ENCODE data around the gene MNT.

MNT gene

DNA sequence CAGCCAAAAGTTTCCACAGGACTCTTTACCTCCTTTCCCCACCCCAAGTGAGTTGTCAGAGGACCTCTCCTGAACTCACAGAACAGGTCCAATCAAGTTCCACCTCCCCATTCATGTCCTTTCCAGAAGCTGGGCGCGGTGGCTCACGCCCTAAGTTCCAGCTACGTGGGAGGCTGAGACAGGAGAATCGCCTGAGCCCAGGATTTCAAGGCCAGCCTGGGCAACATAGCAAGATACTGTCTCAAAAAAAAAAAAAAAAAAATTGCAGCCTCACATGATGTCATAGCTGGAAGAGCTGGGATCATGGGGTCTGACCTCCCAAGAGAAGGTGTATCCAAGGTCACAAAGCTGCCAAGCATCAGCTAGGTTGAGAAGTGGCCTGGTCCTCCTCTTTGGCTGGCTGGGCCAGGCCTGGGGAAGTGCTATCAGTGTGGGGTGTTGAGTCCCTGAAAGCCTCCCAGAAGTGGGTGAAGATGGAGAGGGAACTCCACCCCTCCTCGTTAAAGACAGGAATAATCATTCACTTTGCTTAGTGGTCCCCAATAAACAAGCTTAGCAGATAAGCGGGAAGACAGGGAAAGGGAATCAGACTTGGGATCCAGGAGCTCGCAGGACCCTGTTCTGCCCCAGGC lies 5.5 kb upstream of the MNT start:
- Mint-ChIP-seq H3K9me3 (no peaks in the 10 kb centered on the region), H3K27me3 (ENCODE audit: low read depth) (peaks cover 4% of the 10 kb centered on the region), H3K36me3 (ENCODE audit: low read depth) (peaks cover 8% of the 10 kb centered on the region), H3K4me3 (no peak overlapping the region), H3K27ac (peak overlapping the region; percentile 29 to 85 (median 30)), H3K4me1 (peaks cover 19% of the 10 kb centered on the region)
- TF ChIP-seq, protein P1, sequence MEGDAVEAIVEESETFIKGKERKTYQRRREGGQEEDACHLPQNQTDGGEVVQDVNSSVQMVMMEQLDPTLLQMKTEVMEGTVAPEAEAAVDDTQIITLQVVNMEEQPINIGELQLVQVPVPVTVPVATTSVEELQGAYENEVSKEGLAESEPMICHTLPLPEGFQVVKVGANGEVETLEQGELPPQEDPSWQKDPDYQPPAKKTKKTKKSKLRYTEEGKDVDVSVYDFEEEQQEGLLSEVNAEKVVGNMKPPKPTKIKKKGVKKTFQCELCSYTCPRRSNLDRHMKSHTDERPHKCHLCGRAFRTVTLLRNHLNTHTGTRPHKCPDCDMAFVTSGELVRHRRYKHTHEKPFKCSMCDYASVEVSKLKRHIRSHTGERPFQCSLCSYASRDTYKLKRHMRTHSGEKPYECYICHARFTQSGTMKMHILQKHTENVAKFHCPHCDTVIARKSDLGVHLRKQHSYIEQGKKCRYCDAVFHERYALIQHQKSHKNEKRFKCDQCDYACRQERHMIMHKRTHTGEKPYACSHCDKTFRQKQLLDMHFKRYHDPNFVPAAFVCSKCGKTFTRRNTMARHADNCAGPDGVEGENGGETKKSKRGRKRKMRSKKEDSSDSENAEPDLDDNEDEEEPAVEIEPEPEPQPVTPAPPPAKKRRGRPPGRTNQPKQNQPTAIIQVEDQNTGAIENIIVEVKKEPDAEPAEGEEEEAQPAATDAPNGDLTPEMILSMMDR (IDR thresholded peaks at IDR 0.05; ENCODE audit: unreplicated experiment in 3 of 3): no peak

DNA sequence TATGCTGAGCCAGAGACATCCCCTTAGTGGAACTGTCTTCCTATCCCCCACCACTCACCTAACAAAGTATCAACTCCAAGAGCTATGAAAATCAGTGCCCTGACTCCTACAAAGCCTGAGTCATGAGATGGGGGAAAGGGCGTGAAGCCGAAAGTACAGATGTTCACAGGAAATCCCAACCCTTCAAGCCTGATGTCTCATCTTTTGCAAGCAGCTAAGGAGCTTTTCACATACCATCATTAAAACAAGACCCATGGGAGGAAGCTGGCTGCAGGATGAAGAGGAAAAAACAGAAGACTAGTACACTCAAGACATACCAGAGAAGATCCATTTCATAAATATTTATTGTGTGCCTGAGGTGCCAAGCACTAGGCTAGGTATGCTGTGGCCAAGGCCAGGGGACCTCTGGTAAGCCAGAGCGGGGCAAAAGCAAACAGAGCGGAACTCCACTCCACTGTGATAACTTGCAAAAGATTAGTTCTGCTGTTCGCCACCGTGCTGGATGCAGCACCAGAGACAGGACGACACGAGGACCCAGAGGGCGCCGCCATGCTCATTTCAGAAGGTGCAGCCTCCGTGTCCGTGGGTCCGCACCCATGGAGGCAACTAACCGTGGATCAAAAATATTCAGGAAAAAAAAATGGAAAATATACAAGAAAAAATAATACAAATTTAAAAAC lies 4.5 kb upstream of the MNT start:
- Mint-ChIP-seq H3K36me3 (ENCODE audit: low read depth) (no peaks in the 10 kb centered on the region), H3K4me3 (peak overlapping the region in 2 of 3 experiments; percentile 35 to 41), H3K27me3 (ENCODE audit: low read depth) (peaks cover 4% of the 10 kb centered on the region), H3K27ac (peak overlapping the region in 2 of 3 experiments; percentile 40 to 79), H3K4me1 (peaks cover 19% of the 10 kb centered on the region), H3K9me3 (no peaks in the 10 kb centered on the region)
- TF ChIP-seq, protein P1 (IDR thresholded peaks at IDR 0.05; ENCODE audit: unreplicated experiment in 3 of 3): no peak

DNA sequence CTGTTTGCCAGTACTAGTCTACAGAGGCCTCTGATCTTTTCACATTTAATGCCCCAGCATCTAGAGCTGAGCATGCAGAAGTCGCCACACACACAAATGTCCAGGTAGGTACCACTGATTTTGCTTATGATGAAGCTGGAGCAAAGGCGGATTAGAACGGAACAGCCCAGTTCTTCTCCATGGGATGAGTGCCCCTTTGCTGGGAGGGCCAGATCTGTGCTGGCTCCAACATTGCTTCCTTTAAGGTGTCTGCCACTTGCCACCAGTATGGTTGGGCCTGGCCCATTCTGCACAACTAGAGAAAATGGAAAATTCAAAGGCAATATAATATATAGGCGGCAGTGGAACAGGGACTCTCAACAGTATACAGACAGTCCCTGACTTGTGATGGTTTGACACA lies 2.2 kb upstream of the MNT start:
- Mint-ChIP-seq H3K4me1 (peaks cover 34% of the 10 kb centered on the region), H3K4me3 (peak overlapping the region; percentile 81 to 87 (median 86)), H3K9me3 (no peaks in the 10 kb centered on the region), H3K36me3 (ENCODE audit: low read depth) (no peaks in the 10 kb centered on the region), H3K27ac (peak overlapping the region in 2 of 3 experiments; percentile 41 to 98), H3K27me3 (ENCODE audit: low read depth) (peaks cover 4% of the 10 kb centered on the region)
- TF ChIP-seq, protein P1 (IDR thresholded peaks at IDR 0.05; ENCODE audit: unreplicated experiment in 3 of 3): no peak

DNA sequence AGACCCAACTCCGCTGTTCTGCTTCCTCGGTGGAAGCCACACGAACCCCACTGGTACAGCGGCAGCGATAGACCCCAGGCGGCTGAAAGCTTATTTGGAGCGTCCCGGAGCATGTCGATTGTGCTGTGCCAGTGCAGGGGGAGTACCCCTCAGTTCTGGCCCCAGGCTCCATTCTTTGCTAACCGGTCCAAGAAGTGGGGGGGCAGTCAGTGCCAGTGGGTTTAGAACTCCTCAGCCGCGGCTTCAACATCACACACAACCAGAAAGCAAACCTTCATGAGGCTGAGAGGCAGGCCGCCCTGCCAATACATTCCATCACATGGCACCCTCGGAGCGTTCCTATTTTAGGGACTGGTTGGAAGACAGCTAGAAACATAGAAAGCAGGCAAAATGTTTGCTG lies 1.7 kb upstream of the MNT start:
- H3K4me3 Mint-ChIP-seq: peak overlapping the region; percentile 81 to 87 (median 86)
- H3K27ac Mint-ChIP-seq: peak overlapping the region; percentile 74 to 98 (median 83)
- H3K36me3 Mint-ChIP-seq (ENCODE audit: low read depth): no peaks in the 10 kb centered on the region
- H3K27me3 Mint-ChIP-seq (ENCODE audit: low read depth): peaks cover 4% of the 10 kb centered on the region
- no peaks in the 10 kb centered on the region for H3K9me3 Mint-ChIP-seq
- H3K4me1 Mint-ChIP-seq: peaks cover 39% of the 10 kb centered on the region
- TF ChIP-seq, protein P1 (IDR thresholded peaks at IDR 0.05; ENCODE audit: unreplicated experiment in 3 of 3): no peak

DNA sequence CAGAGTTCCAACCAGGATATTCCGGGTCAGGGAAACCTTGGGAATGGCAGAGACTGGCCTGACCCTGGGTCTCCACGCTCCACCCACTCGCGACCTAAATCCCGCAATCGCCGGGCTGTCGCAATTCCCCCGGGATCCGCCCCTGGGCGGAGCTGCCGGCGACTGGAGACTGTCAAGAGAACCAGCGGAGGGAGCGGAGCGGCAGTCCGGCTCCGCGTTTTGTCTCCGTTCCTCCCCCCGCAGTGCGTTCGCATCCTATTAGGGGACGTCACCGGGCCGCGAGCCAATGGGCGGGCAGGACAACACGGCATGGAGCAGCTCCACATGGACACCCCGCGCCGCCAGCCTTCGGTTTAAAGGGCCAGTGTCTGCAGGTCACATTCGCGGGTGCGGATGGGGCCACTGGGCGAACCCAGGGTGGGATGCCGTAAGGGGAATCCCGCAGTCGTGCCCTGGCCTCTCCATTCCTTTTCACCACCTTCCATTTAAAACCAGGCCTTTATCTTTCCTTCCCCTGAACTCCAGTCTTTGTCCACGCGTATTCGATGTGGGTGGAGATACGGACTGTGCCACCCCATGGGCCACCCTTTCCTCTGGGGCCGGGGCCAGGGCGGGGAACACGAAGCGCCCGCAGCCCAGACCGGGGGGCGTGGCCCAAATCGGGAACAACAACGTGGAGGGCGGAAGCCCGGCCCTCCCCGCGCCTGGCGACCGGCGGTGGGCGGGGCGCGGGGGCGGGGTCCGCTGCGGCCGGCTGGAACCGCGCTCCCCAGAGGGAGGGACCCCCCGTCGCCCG lies 764 bp upstream of the MNT start:
- Mint-ChIP-seq H3K4me1 (peaks cover 40% of the 10 kb centered on the region), H3K4me3 (peak overlapping the region; percentile 87 to 99 (median 89)), H3K27me3 (ENCODE audit: low read depth) (peaks cover 4% of the 10 kb centered on the region), H3K9me3 (no peaks in the 10 kb centered on the region), H3K36me3 (ENCODE audit: low read depth) (no peaks in the 10 kb centered on the region), H3K27ac (peak overlapping the region; percentile 98 to 99 (median 98))
- TF ChIP-seq, protein P1 (IDR thresholded peaks at IDR 0.05; ENCODE audit: unreplicated experiment in 3 of 3): no peak

Data from nephron (organoid).